22Rv1 (cell line): ENCODE measurements around the gene PRPF8.

Experiments
- CTCF ChIP-seq: fragments of 450-650 bp; IDR thresholded peaks from 2 replicates; pipeline ENCODE4 v1.5.1; 2017; ENCODE audit warnings: mild to moderate bottlenecking
- ZFX ChIP-seq: fragments of 450-650 bp; IDR thresholded peaks from 2 replicates; pipeline ENCODE4 v1.6.1; 2017; ENCODE audit warnings: antibody characterized with exemption, borderline replicate concordance

GRCh38 chr17:1714980-1715802, 30.5 kb upstream of the PRPF8 start:
- no peak for TF ChIP-seq CTCF
- TF ChIP-seq ZFX = no peak
